ENCODE results near the gene CFAP410. TPM values are rescaled to one million over a fixed set of nuclear protein-coding genes. Genes with fewer than 3 reads are reported as not detected.

Gene CFAP410
- total RNA-seq, 1 donor from 2014 or later, result 23.4 TPM

- Mint-ChIP-seq H3K27me3 (ENCODE audit: unreplicated experiment) (no peaks in the 10 kb centered on the region), H3K36me3 (ENCODE audit: unreplicated experiment) (peaks cover 8% of the 10 kb centered on the region), H3K9me3 (ENCODE audit: unreplicated experiment) (no peaks in the 10 kb centered on the region), H3K4me3 (ENCODE audit: unreplicated experiment) (no peak overlapping the region), H3K4me1 (ENCODE audit: unreplicated experiment) (no peaks in the 10 kb centered on the region), H3K27ac (ENCODE audit: unreplicated experiment) (no peak overlapping the region)
- no peak for DNase-seq (ENCODE audit: extremely low spot score, unreplicated experiment)
- no peak for TF ChIP-seq CTCF (IDR thresholded peaks at IDR 0.05)
Measured at GRCh38 chr21:44315691-44316203, 23.4 kb downstream of the CFAP410 start.

- Mint-ChIP-seq H3K4me3 (ENCODE audit: unreplicated experiment) (no peak overlapping the region), H3K27ac (ENCODE audit: unreplicated experiment) (no peak overlapping the region), H3K27me3 (ENCODE audit: unreplicated experiment) (no peaks in the 10 kb centered on the region), H3K4me1 (ENCODE audit: unreplicated experiment) (no peaks in the 10 kb centered on the region), H3K36me3 (ENCODE audit: unreplicated experiment) (peaks cover 8% of the 10 kb centered on the region), H3K9me3 (ENCODE audit: unreplicated experiment) (no peaks in the 10 kb centered on the region)
- no peak for DNase-seq (ENCODE audit: extremely low spot score, unreplicated experiment)
- TF ChIP-seq CTCF (IDR thresholded peaks at IDR 0.05), result no peak
Measured at GRCh38 chr21:44314561-44314960, 24.6 kb downstream of the CFAP410 start.

- Mint-ChIP-seq H3K27ac (ENCODE audit: unreplicated experiment) (no peak overlapping the region), H3K27me3 (ENCODE audit: unreplicated experiment) (no peaks in the 10 kb centered on the region), H3K4me1 (ENCODE audit: unreplicated experiment) (no peaks in the 10 kb centered on the region), H3K36me3 (ENCODE audit: unreplicated experiment) (peaks cover 8% of the 10 kb centered on the region), H3K4me3 (ENCODE audit: unreplicated experiment) (no peak overlapping the region), H3K9me3 (ENCODE audit: unreplicated experiment) (no peaks in the 10 kb centered on the region)
- DNase-seq (ENCODE audit: extremely low spot score, unreplicated experiment), result no peak
- no peak for TF ChIP-seq CTCF (IDR thresholded peaks at IDR 0.05)
Measured at GRCh38 chr21:44314128-44314527, 25.1 kb downstream of the CFAP410 start.

- Mint-ChIP-seq H3K4me1 (ENCODE audit: unreplicated experiment) (no peaks in the 10 kb centered on the region), H3K27me3 (ENCODE audit: unreplicated experiment) (no peaks in the 10 kb centered on the region), H3K27ac (ENCODE audit: unreplicated experiment) (no peak overlapping the region), H3K9me3 (ENCODE audit: unreplicated experiment) (no peaks in the 10 kb centered on the region), H3K36me3 (ENCODE audit: unreplicated experiment) (peaks cover 8% of the 10 kb centered on the region), H3K4me3 (ENCODE audit: unreplicated experiment) (no peak overlapping the region)
- DNase-seq (ENCODE audit: extremely low spot score, unreplicated experiment), result no peak
- no peak for TF ChIP-seq CTCF (IDR thresholded peaks at IDR 0.05)
Measured at GRCh38 chr21:44313451-44313850, 25.7 kb downstream of the CFAP410 start.

GRCh38 chr21:44312716-44313115 is 26.5 kb downstream of the CFAP410 start:
- Mint-ChIP-seq H3K9me3 (ENCODE audit: unreplicated experiment) (no peaks in the 10 kb centered on the region), H3K4me3 (ENCODE audit: unreplicated experiment) (no peak overlapping the region), H3K27me3 (ENCODE audit: unreplicated experiment) (no peaks in the 10 kb centered on the region), H3K36me3 (ENCODE audit: unreplicated experiment) (peaks cover 14% of the 10 kb centered on the region), H3K4me1 (ENCODE audit: unreplicated experiment) (peaks cover 4% of the 10 kb centered on the region), H3K27ac (ENCODE audit: unreplicated experiment) (no peak overlapping the region)
- DNase-seq (ENCODE audit: extremely low spot score, unreplicated experiment), result no peak
- TF ChIP-seq CTCF (IDR thresholded peaks at IDR 0.05), result no peak
